Endothelial cell of hepatic sinusoid (primary cell): ENCODE data around the gene LRRC72.
"Not testable (repeated sequence)": the region's sequence is repeated elsewhere in the genome, so short reads cannot be mapped to it uniquely, and the experiment has no call there.

Source experiments
- in situ Hi-C: cut with HindIII; loops from 2 replicates; pipeline ENCODE4 v1.10.0; 2017; ENCODE audit warnings: low sequenced_read_pairs

Gene LRRC72

DNA sequence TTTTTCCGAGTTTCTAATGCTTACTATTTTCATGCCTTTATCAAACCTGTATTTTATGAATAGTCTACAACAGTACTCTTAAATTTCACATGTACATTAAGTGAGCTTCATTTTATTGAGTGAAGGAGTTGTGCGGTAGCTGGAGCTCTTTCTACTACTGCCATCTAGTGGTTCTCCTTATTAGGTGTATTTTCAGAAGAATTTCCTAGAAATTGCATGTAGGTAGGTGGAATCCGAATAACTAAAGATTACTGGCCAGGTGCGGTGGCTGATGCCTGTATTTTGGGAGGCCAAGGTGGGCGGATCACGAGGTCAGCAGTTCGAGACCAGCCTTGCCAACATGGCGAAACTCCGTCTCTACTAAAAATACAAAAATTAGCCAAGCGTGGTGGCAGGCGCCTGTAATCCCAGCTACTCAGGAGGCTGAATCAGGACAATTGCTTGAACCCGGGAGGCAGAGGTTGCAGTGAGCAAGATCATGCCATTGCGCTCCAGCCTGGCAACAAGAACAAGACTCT, 38.3 kb downstream of the LRRC72 start:
- in situ Hi-C loops: loop anchor here (25.0 kb wide), 1 partner anchor 428 kb away; no protein-coding TSS in a partner anchor

GRCh38 chr7:16571941-16572340, 45.3 kb downstream of the LRRC72 start:
- in situ Hi-C loops: loop anchor here (25.0 kb wide), 1 partner anchor 435 kb away; no protein-coding TSS in a partner anchor

DNA sequence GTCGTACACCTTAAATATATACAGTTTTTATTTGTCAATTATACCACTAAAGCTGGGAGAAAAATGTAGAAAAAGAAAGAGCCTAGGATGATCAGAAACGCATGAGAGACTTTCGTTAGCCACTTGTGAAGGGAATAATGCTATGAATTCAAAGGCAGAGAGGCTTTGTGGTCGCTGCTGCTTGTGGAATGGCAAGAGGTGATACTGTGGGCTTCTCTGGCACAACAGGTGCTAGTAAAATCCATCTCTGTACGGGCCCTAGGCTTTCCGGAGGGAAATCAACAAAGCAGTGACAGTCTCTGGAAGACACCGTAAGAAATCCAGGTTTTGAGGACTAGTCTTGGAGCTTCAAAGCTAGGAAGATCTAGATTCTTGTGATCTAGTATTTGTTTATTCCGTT, 52.6 kb downstream of the LRRC72 start:
- in situ Hi-C loops: no loop called here

DNA sequence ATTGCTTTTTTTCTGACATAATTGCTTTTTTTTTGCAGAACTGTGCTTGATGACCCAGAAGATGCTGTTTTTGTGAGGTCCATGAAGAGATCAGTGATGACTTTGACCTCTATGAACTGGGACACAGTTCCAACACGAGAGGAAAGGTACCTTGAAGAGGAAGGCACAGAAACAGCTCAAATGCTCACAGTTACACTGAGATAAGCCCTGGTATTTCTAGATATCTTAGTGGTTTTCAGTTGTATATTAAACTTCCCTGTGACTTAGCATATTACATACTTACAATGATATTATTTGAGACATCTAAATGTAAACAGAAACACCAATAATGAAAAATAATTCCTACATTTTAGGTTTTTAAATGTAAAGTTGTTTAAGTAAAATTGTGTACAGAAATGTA, 54.7 kb downstream of the LRRC72 start:
- in situ Hi-C loops: no loop called here

GRCh38 chr7:16583834-16584233, 57.2 kb downstream of the LRRC72 start:
- in situ Hi-C loops: no loop called here

DNA sequence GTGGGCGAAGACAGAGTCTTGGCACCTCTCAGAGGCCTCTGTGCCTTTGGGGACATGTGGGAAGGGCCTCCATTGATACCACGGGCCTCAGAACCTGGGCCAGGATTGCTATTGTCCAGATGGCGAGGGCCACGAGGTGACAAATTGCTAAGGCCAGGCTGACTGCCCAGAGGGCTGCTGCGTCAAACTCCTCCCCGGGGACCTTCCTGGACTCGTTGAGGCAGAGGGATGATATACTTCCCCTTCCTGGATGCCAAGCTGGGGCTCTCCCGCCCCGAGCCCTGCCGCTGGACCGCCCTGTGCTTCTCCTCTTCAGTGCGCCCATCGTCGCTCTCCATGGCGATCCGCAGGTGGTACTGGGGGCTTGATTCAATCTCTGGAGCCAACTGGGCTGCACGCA, 58.9 kb downstream of the LRRC72 start:
- in situ Hi-C loops: no loop called here

DNA sequence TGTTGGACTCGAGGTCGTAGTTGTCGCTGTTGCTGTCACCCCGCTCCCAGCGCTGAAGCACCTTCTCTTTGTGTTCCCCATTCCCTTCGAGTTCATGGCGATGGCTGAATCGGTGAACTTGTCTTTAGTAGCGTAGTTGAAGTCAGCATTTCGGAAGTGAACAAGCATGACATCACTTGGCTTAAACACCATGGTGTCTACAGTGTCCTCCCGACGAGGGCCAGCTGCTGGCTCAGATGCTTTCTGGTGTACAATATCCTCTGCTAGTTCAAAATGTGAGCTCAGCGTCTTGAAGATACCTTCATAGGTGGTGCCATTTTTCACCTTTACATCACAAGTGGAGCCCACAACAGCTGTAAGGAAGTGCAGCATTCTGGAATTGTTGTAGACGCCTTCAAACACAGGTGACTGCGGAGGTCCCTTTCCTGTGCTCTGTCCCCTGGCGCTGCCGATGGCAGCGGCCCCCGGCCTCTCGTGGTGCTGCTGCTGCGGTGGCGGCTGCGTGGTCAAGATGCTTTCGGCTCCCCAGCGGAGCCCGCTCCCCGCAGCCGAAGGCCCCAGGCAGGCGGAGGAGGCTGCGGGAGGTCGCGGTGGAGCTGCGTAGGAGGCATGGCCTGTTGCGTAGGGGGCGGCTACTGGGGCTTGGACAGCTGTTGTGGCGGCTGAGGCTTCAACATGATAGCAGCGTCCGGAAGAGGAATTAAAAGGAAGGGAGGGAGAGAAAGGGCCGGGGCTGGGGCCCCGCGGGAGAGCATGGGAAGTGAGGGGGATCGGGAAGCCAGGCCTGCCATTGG, 59.7 kb downstream of the LRRC72 start:
- in situ Hi-C loops: no loop called here

DNA sequence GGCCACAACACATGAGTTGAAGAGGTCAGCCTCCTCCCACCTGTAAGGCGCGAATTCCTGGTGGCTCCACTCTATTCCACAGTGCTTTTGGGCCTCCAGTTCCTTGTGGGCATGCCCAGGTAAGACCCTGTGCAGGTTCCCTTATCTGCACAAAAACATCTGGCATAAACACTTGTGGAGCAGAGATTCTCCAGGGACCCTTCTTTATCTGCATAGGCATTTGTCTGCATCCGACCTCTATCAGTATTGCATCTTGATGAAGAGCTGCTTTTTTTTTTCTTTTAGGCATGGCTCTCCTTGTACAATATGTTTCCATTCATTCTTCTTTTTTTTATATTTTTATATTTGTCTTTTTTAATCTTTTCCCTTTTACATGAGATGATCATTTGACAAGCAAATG, 60.5 kb downstream of the LRRC72 start:
- in situ Hi-C loops: no loop called here

DNA sequence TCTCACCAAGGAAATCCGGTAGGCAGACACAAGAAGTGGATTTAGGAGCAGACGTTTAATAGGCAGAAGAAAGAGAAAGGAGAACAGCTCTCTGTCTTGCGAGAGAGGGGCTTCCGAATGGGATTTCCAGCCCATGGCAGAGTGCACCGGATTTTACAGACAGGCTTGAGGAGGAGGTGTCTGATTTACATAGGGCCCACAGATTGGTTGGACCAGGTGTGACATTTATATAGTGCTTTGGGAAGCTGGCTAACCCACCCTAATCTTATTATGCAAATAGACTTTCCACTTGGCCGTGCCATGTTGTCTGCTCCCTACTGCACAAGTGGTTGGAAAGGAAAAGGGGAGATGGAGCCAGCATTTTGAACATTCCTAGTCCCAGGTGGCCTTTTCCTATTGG, 61.2 kb downstream of the LRRC72 start:
- in situ Hi-C loops: no loop called here

DNA sequence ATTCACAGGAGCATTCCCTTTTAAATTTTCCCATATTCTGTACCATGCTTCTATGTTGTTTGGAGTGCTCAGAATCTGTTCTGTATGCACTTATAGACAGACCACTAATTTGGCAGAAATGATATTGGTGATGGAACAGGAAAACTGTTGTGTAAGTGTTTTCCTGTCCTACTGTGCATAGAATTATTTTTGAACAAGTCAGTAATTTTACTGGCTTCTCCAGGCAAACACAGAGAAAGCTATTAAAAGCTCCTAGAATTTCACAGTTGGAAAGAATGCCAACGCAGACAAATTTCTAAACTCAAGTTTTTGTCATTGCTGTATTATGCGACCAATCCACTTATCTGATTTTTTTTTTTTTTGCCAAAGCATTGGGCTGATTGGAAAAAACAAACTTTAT, 63.3 kb downstream of the LRRC72 start:
- in situ Hi-C loops: no loop called here

DNA sequence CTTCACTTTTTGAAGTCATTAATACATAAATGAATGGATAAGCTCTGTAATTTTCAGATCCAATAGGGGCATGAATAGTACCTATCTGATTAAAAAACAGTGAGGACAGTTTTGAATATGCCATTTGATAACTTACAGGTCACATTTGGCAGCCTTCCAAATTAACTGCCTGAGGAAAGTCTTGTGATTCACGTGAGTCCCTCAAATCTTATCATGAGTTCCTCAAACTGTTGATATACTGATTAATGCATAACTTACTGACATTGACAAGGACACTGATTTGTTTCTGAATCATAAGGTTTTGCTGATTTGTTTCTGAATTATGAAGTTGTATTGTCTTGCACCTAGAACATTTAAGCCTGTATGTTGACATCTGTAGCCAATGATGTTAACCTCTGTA, 63.8 kb downstream of the LRRC72 start:
- in situ Hi-C loops: no loop called here

GRCh38 chr7:16592395-16592794, 65.8 kb downstream of the LRRC72 start:
- in situ Hi-C loops: no loop called here

DNA sequence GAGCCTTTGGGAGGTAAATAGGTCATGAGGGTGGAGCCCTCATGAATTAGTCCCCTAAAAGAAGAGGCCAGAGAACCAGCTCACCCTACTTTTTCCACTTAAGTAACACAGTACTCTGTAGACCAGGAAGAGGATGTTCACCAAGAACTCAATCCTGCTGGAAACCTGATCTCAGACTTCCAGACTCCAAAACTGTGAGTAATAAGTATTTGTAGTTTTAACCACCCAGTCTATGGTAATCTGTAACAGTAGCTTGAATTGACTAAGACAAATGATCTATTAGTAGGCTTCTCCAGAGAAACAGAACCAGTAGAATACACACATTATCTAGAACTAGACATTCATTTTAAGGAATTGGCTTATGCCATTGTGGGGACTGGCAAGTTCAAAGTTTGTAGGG, 67.4 kb downstream of the LRRC72 start:
- in situ Hi-C loops: no loop called here

- in situ Hi-C loops: no loop called here
These were observed 68.1 kb downstream of the LRRC72 start for GRCh38 chr7:16594676-16595075.

DNA sequence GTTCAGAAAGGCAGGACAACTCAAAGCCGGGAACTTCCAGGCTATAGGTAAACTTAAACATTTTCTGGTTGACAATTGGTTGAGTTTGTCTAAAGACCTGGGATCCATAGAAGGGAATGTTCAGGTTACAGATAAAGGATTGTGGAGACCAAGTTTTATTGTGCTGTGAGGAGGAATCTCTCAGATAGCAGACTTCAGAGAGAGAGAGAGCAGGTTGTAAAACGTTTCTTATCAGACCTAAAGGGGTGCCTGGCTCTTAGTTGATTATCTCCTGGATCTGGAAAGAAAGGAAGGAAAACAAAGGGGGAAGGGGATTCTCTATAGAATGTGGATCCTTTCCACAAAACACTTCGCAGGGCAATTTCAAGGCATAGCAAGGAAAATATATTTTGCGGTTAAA, 69.0 kb downstream of the LRRC72 start:
- in situ Hi-C loops: not testable (repeated sequence)

- in situ Hi-C loops: no loop called here
These were observed 71.4 kb downstream of the LRRC72 start for GRCh38 chr7:16598015-16598414.

DNA sequence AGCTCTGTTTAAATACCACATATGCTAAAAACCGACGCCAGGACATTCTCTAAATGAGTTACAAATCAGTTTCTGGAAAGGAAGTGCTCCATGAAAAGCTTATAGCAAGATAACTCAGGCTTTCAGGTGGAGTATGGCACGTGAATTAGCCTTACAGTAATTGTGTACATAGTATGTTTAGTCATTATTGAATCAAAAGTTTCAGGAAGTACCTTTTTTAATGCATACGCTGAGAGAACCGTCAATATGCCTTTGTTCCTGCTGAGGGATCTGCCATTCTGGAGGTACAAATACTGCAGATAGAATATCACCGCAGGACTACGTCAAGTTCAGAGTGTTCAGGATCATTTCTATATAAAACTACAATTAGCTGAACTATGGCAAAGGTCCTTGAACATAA, 73.2 kb downstream of the LRRC72 start:
- in situ Hi-C loops: no loop called here

GRCh38 chr7:16603633-16604032, 77.0 kb downstream of the LRRC72 start:
- in situ Hi-C loops: no loop called here

DNA sequence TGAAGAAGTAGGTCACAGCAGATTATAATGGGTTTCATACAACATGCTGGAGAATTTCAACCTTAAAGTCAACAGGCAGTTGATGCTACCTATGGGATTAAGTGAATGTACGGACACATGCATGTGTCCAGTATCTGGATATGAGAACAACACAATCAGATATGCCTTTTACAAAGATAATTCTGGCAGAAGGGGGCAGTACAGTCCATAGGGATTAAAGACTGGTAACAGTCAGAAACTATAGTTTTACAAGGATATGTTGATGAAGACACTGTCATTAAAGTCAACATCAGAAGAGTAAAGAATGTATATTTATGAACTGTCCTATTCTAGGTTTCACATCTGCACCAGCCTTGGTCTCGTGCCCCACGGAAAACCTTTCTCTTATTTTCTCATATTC, 77.4 kb downstream of the LRRC72 start:
- in situ Hi-C loops: no loop called here

GRCh38 chr7:16606704-16607103, 80.1 kb downstream of the LRRC72 start:
- in situ Hi-C loops: no loop called here

DNA sequence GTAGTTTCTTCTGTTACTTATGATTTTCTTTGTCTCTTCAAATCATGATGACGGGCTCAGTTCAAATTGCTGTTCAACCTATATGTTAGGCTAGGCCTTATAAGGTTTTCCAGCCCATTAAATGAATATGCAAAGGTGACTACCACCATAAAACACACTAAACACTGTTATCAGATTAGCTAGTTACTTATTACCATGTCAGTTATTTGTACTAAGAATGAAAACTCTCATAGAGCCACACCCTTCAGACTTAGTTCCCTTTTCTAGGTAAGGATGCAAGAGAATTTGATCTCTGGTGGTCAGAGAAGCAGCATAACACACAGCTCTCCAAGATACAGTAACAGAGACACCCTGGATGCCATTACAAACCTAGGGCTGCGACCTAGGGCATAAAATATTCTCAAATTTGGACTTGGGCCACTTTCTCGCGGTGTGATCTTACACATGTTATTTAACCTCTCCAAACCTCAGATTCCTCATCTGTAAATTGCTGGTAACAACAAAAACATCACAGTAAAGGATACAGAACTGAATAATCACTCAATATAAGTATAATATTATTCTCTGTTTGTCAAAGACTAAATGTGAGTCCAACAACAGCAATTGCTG, 83.3 kb downstream of the LRRC72 start:
- in situ Hi-C loops: no loop called here

DNA sequence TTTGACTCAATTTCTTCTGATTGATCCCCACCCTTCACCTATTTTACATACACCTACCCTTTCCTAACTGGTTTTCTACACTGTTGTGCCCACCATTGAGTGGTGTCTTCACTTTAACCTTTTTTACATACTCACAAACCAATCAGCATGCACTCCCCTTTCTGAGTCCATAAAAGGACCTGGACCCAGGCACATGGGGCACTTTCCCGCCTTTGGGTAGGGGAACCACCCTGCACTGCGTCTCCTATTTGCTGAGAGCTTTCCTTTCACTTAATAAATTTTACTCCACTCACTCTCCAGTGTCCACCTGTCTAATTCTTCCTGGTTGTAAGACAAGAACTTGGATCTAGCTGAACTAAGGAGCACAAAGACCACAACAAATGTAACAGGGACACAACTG, 85.1 kb downstream of the LRRC72 start:
- in situ Hi-C loops: no loop called here
